Lower leg skin (tissue), 4 donors: ENCODE measurements around the gene OR13H1. TPM values are rescaled to one million over a fixed set of nuclear protein-coding genes. Genes with fewer than 3 reads are reported as not detected.
"Not testable (repeated sequence)": the region's sequence is repeated elsewhere in the genome, so short reads cannot be mapped to it uniquely, and the experiment has no call there.

Source experiments
- DNase-seq, 2 donors: peaks; one replicate each; pipeline ENCODE4 v3.0.0-alpha.2; 2019; ENCODE audit warnings: low spot score in 2 of 2
- H3K4me3 ChIP-seq: fragments of 200-600 bp; sonication (generic); 2 replicates; pipeline ENCODE4 v1.5.1; 2017; ENCODE audit warnings: mild to moderate bottlenecking, low read depth; ENCODE audit not compliant: poor library complexity, severe bottlenecking
- POLR2A ChIP-seq, 2 donors: fragments of 450-650 bp; IDR thresholded peaks; one replicate each; pipeline ENCODE4 v1.6.1; 2016 to 2017; ENCODE audit warnings: antibody characterized with exemption in 2 of 2, mild to moderate bottlenecking in 1 of 2, moderate library complexity in 1 of 2
- WGBS, 2 donors: methylation state at CpG; one replicate each; pipeline ENCODE4 v1.1.5; 2018; 5-methylcytosine and 5-hydroxymethylcytosine counted together
- intact Hi-C: fragments of 100-400 bp; cut with DNase I; formaldehyde crosslinking; loops from one replicate; pipeline ENCODE4 v1.15.0; 2023; ENCODE audit warnings: low total_unique reads
- total RNA-seq, 4 donors: library from RNA; depleted of rRNA; stranded (reverse); fragments of >200 nt; gene quantifications; one replicate each; pipeline ENCODE4 v1.1.0, GENCODE V29; 2016
- TF ChIP-seq, protein P1 (sequence below), 3 donors: fragments of 450-650 bp; IDR thresholded peaks; one replicate each; pipeline ENCODE4 v1.5.1; 2016; ENCODE audit warnings: antibody characterized with exemption in 3 of 3, mild to moderate bottlenecking in 3 of 3, moderate library complexity in 2 of 3

The OR13H1 gene, protein sequence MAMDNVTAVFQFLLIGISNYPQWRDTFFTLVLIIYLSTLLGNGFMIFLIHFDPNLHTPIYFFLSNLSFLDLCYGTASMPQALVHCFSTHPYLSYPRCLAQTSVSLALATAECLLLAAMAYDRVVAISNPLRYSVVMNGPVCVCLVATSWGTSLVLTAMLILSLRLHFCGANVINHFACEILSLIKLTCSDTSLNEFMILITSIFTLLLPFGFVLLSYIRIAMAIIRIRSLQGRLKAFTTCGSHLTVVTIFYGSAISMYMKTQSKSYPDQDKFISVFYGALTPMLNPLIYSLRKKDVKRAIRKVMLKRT
- total RNA-seq: not detected

DNA sequence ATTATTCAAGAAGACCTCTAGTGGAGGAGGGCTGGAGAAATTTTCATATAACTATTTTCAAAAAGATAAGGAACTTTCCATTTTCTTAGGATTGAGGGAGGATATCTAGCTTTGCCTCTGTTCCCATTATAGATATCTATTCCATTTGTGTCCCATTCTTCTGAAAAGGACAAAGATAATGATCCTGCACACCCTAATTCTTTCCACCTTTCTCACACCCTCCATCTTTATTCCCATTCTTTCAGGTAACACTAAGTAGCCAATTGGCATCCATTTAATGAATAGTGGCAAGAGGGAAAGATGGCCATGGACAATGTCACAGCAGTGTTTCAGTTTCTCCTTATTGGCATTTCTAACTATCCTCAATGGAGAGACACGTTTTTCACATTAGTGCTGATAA is at the start of gene OR13H1:
OR13H1 (plus strand) TSS at position 301 of the 400 bp plus-strand sequence; CDS start at position 301, 0 bp downstream.
- H3K4me3 ChIP-seq: no peak within 1 kb of the TSS
- TF ChIP-seq POLR2A (IDR thresholded peaks at IDR 0.05): no peak
- TF ChIP-seq, protein P1, sequence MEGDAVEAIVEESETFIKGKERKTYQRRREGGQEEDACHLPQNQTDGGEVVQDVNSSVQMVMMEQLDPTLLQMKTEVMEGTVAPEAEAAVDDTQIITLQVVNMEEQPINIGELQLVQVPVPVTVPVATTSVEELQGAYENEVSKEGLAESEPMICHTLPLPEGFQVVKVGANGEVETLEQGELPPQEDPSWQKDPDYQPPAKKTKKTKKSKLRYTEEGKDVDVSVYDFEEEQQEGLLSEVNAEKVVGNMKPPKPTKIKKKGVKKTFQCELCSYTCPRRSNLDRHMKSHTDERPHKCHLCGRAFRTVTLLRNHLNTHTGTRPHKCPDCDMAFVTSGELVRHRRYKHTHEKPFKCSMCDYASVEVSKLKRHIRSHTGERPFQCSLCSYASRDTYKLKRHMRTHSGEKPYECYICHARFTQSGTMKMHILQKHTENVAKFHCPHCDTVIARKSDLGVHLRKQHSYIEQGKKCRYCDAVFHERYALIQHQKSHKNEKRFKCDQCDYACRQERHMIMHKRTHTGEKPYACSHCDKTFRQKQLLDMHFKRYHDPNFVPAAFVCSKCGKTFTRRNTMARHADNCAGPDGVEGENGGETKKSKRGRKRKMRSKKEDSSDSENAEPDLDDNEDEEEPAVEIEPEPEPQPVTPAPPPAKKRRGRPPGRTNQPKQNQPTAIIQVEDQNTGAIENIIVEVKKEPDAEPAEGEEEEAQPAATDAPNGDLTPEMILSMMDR (IDR thresholded peaks at IDR 0.05): no peak
- WGBS, 2 donors: 30 to 56% methylated on average over 1 of the region's 1 CpG
- intact Hi-C loops: no loop called here
- DNase-seq: no peak

DNA sequence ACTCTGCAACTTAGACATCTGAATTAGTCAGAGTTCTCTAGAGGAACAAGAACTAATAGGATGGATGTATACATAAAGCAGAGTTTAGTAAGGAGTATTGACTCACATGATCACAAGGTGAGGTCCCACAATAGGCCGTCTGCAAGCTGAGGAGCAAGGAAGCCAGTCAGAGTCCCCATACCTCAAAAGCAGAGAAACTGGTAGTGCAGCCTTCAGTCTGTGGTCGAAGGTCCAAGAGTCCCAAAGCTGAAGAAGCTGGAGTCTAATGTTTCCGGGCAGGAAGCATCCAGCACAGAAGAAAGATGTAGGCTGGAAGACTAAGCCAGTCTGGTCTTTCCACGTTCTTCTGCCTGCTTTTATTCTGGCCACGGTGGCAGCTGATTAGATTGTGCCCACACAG is 42.3 kb upstream of the OR13H1 start:
- DNase-seq, intact Hi-C loops, H3K4me3 ChIP-seq: not testable (repeated sequence)
- 62 to 69% methylated on average over 5 of the region's 5 CpGs for WGBS, 2 donors

DNA sequence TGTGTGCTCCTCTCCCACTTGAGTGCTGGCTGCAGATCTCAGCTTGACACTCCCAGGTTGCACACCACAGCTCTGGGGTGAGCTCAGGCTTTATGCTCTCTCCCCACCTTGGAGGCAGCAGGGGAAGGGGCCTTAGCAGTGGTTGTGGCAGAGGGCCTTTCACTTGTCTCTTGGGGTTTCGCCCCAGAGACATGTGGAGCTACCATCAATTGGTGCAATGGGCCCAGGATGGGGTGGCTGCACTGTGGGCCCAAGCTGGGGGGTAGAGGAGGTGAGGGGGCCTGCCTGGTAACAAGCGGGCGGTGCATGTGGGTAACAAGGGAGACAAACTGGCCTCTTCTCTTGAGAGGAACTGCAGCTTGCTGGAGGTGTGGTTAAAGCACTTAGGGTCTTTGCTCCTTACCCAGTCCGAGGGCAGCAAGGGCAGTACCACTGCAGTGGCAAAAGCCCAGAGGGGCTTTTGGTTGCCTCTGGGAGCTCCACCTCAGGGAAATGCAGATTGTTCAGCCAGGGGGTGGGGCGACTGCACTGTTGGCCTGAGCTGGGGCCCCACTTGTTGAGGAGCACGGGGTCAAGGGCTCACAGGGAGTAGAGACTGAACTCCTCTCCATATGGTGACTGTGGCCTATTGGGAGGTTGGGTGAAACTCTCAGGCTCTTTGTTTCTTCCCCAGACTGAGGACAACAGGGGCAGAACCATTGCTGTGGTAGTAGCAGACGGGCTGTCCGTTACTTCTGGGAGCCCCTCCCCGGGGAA is 30.5 kb upstream of the OR13H1 start:
- TF ChIP-seq POLR2A (IDR thresholded peaks at IDR 0.05): no peak
- TF ChIP-seq, protein P1 (IDR thresholded peaks at IDR 0.05): no peak
- H3K4me3 ChIP-seq: no peak overlapping the region
- intact Hi-C loops: no loop called here
- no peak for DNase-seq
- 79 to 80% methylated on average over 3 to 9 of the region's 9 CpGs for whole genome bisulfite sequencing, 2 donors

DNA sequence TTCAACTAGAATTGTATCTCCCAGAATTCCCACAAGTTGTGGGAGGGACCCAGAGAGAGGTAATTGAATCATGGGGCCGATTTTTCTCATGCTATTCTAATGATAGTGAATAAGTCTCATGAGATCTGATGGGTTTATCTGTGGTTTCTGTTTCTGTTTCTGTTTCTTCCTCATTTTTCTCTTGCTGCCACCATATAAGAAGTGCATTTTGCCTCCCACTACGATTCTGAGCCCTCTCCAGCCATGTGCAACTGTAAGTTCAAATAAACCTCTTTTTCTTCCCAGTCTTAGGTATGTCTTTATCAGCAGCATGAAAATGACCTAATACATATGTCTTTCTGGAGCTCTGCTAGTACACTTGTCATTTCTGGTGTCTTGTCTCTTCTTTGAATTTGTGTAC is 22.1 kb upstream of the OR13H1 start:
- TF ChIP-seq, protein P1 (IDR thresholded peaks at IDR 0.05): no peak
- no peak for TF ChIP-seq POLR2A (IDR thresholded peaks at IDR 0.05)
- DNase-seq: no peak
- 53 to 55% methylated on average over 2 of the region's 2 CpGs for WGBS, 2 donors
- no peak overlapping the region for H3K4me3 ChIP-seq
- intact Hi-C loops: no loop called here

DNA sequence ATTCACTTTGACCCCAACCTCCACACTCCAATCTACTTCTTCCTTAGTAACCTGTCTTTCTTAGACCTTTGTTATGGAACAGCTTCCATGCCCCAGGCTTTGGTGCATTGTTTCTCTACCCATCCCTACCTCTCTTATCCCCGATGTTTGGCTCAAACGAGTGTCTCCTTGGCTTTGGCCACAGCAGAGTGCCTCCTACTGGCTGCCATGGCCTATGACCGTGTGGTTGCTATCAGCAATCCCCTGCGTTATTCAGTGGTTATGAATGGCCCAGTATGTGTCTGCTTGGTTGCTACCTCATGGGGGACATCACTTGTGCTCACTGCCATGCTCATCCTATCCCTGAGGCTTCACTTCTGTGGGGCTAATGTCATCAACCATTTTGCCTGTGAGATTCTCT is 344 bp downstream of the OR13H1 start:
- 58 to 74% methylated on average over 4 of the region's 4 CpGs for WGBS, 2 donors
- TF ChIP-seq POLR2A (IDR thresholded peaks at IDR 0.05): no peak
- TF ChIP-seq, protein P1 (IDR thresholded peaks at IDR 0.05): no peak
- H3K4me3 ChIP-seq: no peak overlapping the region
- intact Hi-C loops: no loop called here
- DNase-seq: no peak

DNA sequence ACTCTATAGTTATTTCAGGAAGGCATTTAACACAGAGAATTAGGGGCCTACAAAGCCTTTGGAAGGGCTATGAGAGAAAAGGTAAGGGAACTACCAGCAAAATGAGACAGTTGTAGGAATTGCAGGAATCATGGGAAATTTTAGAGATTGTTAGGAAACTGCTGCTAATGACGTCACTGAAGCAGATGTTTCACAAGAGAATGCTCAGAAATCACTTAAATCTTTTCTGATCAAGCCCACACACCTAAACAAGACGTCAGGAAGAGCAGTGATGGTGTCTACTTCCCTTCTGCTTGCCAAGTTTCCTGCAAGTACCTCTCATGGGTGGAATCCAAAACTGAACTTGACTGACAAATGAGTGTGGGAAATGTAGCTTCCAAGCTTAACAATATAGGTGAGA is 5.1 kb downstream of the OR13H1 start:
- WGBS, 2 donors: 12 to 30% methylated on average over 2 of the region's 2 CpGs
- intact Hi-C loops: no loop called here
- TF ChIP-seq POLR2A (IDR thresholded peaks at IDR 0.05): no peak
- TF ChIP-seq, protein P1 (IDR thresholded peaks at IDR 0.05): no peak
- DNase-seq: no peak
- no peak overlapping the region for H3K4me3 ChIP-seq

DNA sequence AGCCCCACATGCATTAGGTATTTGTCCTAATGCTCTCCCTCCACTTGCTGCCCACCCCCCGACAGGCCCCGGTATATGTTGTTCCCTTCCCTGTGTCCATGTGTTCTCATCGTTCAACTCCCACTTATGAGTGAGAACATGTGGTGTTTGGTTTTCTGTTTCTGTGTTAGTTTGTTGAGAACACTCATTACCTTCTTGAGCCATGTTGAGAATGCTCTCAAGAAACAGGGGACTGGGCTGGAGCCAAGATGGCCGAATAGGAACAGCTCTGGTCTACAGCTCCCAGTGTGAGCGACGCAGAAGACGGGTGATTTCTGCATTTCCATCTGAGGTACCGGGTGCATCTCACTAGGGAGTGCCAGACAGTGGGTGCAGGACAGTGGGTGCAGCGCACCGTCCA is 8.6 kb downstream of the OR13H1 start:
- intact Hi-C loops, DNase-seq, H3K4me3 ChIP-seq: not testable (repeated sequence)
- 84 to 89% methylated on average over 10 of the region's 10 CpGs for WGBS, 2 donors
